Thyroid gland (tissue), 4 donors: ENCODE data around the gene CCDC85B. TPM values are rescaled to one million over a fixed set of nuclear protein-coding genes. Genes with fewer than 3 reads are reported as not detected.

ENCODE experiments used
- DNase-seq, 2 donors: peaks; one replicate each; pipeline ENCODE4 v3.0.0-alpha.2; 2019
- H3K27ac ChIP-seq, 3 donors: fragments of 200-600 bp; sonication (generic); 1 replicate in 2 of 3; 2 replicates in 1 of 3; pipeline ENCODE4 v1.5.1; 2016 to 2019; ENCODE audit warnings: mild to moderate bottlenecking in 1 of 3, moderate library complexity in 1 of 3
- H3K27me3 ChIP-seq: fragments of 200-600 bp; sonication (generic); one replicate; pipeline ENCODE4 v1.5.1; 2019
- H3K36me3 ChIP-seq, 2 donors: fragments of 200-600 bp; sonication (generic); one replicate each; pipeline ENCODE4 v1.5.1; 2016 to 2019
- H3K4me1 ChIP-seq, 2 donors: fragments of 200-600 bp; sonication (generic); one replicate each; pipeline ENCODE4 v1.5.1; 2017 to 2019
- H3K4me3 ChIP-seq, 3 donors: fragments of 200-600 bp; sonication (generic); replicated peaks in 1 of 3; 1 replicate in 2 of 3; 2 replicates in 1 of 3; pipeline ENCODE4 v1.5.1; 2016; ENCODE audit warnings: mild to moderate bottlenecking in 1 of 3
- H3K9me3 ChIP-seq: fragments of 200-600 bp; sonication (generic); one replicate; pipeline ENCODE4 v1.5.1; 2017
- POLR2A ChIP-seq, 2 donors: fragments of 450-650 bp; IDR thresholded peaks; one replicate each; pipeline ENCODE4 v1.6.1; 2017; ENCODE audit warnings: antibody characterized with exemption in 2 of 2, mild to moderate bottlenecking in 2 of 2, moderate library complexity in 1 of 2
- WGBS, 2 donors: methylation state at CpG; one replicate each; pipeline ENCODE4 v1.1.5; 2017; 5-methylcytosine and 5-hydroxymethylcytosine counted together
- intact Hi-C: fragments of 100-400 bp; cut with DNase I; formaldehyde crosslinking; loops from one replicate; pipeline ENCODE4 v1.15.1; 2023
- total RNA-seq, 4 donors: library from RNA; depleted of rRNA; stranded (reverse); fragments of >200 nt; gene quantifications; one replicate each; pipeline ENCODE4 v1.2.3, GENCODE V29; 2016
- TF ChIP-seq, protein P1 (sequence below), 6 experiments: fragments of 200-600 bp in 3 of 6; fragments of 450-650 bp in 3 of 6; sonication (generic) in 3 of 6; IDR thresholded peaks; one replicate each; pipeline ENCODE4 v1.5.1; 2016 to 2019; ENCODE audit warnings: antibody characterized with exemption in 6 of 6, mild to moderate bottlenecking in 2 of 6, inconsistent platforms in 1 of 6, moderate library complexity in 1 of 6

CCDC85B gene
- total RNA-seq, 4 donors from 2014 or later = 29.8 to 73.8 (median 42.9) TPM

DNA sequence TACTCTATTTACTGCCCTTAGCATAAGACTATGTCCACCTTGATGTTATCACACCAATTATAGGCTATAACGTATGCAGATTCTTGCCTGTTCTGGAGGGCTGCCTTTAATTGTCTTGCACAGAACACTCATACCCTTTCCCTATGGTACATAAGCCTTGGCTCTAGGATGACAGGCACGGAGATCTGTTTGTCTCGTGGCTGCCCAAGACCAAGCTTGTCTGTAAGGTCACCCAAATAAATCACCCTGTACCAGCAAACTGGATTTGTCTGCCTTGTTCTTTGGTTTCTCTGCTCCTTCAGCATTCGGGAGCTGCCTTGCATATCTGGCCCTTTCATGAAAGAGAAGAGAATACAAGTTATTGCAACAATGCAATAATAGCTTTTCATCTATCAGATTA, 47.3 kb downstream of the CCDC85B start:
- Histone ChIP-seq H3K4me3 (no peak overlapping the region), H3K36me3 (no peaks in the 10 kb centered on the region), H3K27ac (no peak overlapping the region), H3K9me3 (no peaks in the 10 kb centered on the region), H3K27me3 (no peaks in the 10 kb centered on the region), H3K4me1 (peaks cover 25 to 30% of the 10 kb centered on the region in 2 donors)
- intact Hi-C loops = no loop called here
- WGBS, 2 donors = 79 to 88% methylated on average over 4 of the region's 4 CpGs
- TF ChIP-seq, protein P1, sequence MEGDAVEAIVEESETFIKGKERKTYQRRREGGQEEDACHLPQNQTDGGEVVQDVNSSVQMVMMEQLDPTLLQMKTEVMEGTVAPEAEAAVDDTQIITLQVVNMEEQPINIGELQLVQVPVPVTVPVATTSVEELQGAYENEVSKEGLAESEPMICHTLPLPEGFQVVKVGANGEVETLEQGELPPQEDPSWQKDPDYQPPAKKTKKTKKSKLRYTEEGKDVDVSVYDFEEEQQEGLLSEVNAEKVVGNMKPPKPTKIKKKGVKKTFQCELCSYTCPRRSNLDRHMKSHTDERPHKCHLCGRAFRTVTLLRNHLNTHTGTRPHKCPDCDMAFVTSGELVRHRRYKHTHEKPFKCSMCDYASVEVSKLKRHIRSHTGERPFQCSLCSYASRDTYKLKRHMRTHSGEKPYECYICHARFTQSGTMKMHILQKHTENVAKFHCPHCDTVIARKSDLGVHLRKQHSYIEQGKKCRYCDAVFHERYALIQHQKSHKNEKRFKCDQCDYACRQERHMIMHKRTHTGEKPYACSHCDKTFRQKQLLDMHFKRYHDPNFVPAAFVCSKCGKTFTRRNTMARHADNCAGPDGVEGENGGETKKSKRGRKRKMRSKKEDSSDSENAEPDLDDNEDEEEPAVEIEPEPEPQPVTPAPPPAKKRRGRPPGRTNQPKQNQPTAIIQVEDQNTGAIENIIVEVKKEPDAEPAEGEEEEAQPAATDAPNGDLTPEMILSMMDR (IDR thresholded peaks at IDR 0.05) = no peak
- no peak for TF ChIP-seq POLR2A (IDR thresholded peaks at IDR 0.05)
- DNase-seq = no peak

Other genes starting within 250 kb of the CCDC85B start
- gene RELA, start 227.8 kb upstream of the CCDC85B start, total RNA-seq = 10 to 100 TPM; 40.3 to 55.8 (median 48.7) TPM
- 100 to 1,000 TPM in 1 of 4 donors, 10 to 100 TPM in 3; 78.5 to 114 (median 81.1) TPM for gene KAT5, start 178.4 kb upstream of the CCDC85B start, total RNA-seq
- gene RNASEH2C, start 169.9 kb upstream of the CCDC85B start, total RNA-seq = 100 to 1,000 TPM in 3 of 4 donors, 10 to 100 TPM in 1; 48.8 to 135 (median 118) TPM
- gene AP5B1, start 109.7 kb upstream of the CCDC85B start, total RNA-seq = 10 to 100 TPM; 21.8 to 43.2 (median 25.3) TPM
- 1 to 10 TPM; 1.1 to 6.6 (median 5.2) TPM for gene OVOL1, start 103.6 kb upstream of the CCDC85B start, total RNA-seq
- under 1 TPM in 1 of 4 donors, not detected in 3; 0.45 TPM for gene SNX32, start 56.7 kb upstream of the CCDC85B start, total RNA-seq
- gene CFL1, start 32.5 kb upstream of the CCDC85B start, total RNA-seq = 100 to 1,000 TPM; 330 to 581 (median 494) TPM
- gene MUS81, start 30.2 kb upstream of the CCDC85B start, total RNA-seq = 10 to 100 TPM; 31.8 to 61.9 (median 42.5) TPM
- gene EFEMP2, start 17.9 kb upstream of the CCDC85B start, total RNA-seq = 100 to 1,000 TPM in 2 of 4 donors, 10 to 100 TPM in 2; 70.7 to 125 (median 91.4) TPM
- gene CTSW, start 10.8 kb upstream of the CCDC85B start, total RNA-seq = 1 to 10 TPM in 3 of 4 donors, under 1 TPM in 1; 0.67 to 7.6 (median 2.7) TPM
- gene FIBP, start 2.2 kb upstream of the CCDC85B start, total RNA-seq = 100 to 1,000 TPM in 2 of 4 donors, 10 to 100 TPM in 2; 65.9 to 128 (median 109) TPM
- 1 to 10 TPM in 3 of 4 donors, under 1 TPM in 1; 0.33 to 1.6 (median 1.5) TPM for gene FOSL1, start 9.7 kb downstream of the CCDC85B start, total RNA-seq
- 10 to 100 TPM; 17.7 to 27.1 (median 20.9) TPM for gene C11orf68, start 28.4 kb downstream of the CCDC85B start, total RNA-seq
- 100 to 1,000 TPM in 3 of 4 donors, 10 to 100 TPM in 1; 82.0 to 184 (median 132) TPM for gene DRAP1, start 28.8 kb downstream of the CCDC85B start, total RNA-seq
- under 1 TPM in 1 of 4 donors, not detected in 3; 0.33 TPM for gene TSGA10IP, start 54.8 kb downstream of the CCDC85B start, total RNA-seq
- 10 to 100 TPM; 22.2 to 46.1 (median 24.2) TPM for gene SART1, start 71.1 kb downstream of the CCDC85B start, total RNA-seq
- 10 to 100 TPM; 25.3 to 39.4 (median 28.3) TPM for gene EIF1AD, start 111.5 kb downstream of the CCDC85B start, total RNA-seq
- gene BANF1, start 111.8 kb downstream of the CCDC85B start, total RNA-seq = 10 to 100 TPM; 66.9 to 86.7 (median 78.3) TPM
- 10 to 100 TPM in 3 of 4 donors, 1 to 10 TPM in 1; 7.1 to 53.1 (median 30.6) TPM for gene CST6, start 121.3 kb downstream of the CCDC85B start, total RNA-seq
- gene CATSPER1, start 135.8 kb downstream of the CCDC85B start, total RNA-seq = not detected
- 100 to 1,000 TPM in 2 of 4 donors, 10 to 100 TPM in 2; 49.2 to 154 (median 118) TPM for gene GAL3ST3, start 158.5 kb downstream of the CCDC85B start, total RNA-seq
- 100 to 1,000 TPM; 149 to 231 (median 158) TPM for gene SF3B2, start 161.7 kb downstream of the CCDC85B start, total RNA-seq
- gene PACS1, start 179.6 kb downstream of the CCDC85B start, total RNA-seq = 10 to 100 TPM; 39.6 to 67.7 (median 59.7) TPM